Muscle of back (tissue), 11 donors: ENCODE measurements around the gene MAPKAPK3. TPM values are rescaled to one million over a fixed set of nuclear protein-coding genes. Genes with fewer than 3 reads are reported as not detected.
"Not testable (repeated sequence)": the region's sequence is repeated elsewhere in the genome, so short reads cannot be mapped to it uniquely, and the experiment has no call there.

Experiments
- DNase-seq, 3 donors: peaks; one replicate each; pipeline versions ENCODE4 v3.0.0 to v3.0.0-alpha.2; 2013
- polyA plus RNA-seq, 10 donors: library from polyadenylated mRNA; unstranded; fragments of 120-200 nt; gene quantifications; one replicate each; pipeline ENCODE4 v1.2.1, GENCODE V29; 2013; ENCODE audit not compliant: insufficient read length in 10 of 10

MAPKAPK3 gene
- polyA plus RNA-seq, 10 donors = 23.1 to 30.1 (median 25.4) TPM

DNA sequence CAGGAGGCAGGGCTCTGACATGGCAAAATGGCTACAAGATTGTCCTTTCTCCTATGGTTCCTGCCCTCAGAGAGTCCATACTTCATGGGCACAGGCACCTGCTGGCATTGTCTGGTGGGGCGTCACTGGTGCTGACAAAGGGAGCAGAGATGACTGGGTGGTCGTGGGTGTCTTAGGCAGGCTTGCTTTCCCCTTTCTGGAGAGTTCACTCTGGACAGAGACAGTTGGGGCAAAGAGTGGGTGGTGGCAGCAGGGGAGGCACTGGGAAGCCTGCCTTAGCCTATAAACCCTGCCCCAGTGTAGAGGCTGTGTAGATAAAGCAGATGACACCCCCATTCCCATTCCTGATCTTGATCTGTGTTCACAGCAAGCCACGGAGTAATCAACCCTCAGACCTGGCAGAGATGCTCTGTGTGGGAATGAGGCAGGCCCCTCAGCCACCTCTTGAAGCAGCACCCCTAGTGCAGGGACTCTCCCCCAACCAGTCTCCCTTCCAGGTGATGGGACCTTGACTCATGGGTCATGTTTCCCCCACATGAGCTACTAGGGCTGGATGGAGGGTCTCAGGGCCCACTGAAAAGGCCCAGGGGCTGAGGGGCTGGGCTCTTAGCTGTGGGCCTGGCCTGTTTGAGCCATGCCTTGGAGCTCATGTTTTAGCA, 37.1 kb downstream of the MAPKAPK3 start:
- no peak for DNase-seq

DNA sequence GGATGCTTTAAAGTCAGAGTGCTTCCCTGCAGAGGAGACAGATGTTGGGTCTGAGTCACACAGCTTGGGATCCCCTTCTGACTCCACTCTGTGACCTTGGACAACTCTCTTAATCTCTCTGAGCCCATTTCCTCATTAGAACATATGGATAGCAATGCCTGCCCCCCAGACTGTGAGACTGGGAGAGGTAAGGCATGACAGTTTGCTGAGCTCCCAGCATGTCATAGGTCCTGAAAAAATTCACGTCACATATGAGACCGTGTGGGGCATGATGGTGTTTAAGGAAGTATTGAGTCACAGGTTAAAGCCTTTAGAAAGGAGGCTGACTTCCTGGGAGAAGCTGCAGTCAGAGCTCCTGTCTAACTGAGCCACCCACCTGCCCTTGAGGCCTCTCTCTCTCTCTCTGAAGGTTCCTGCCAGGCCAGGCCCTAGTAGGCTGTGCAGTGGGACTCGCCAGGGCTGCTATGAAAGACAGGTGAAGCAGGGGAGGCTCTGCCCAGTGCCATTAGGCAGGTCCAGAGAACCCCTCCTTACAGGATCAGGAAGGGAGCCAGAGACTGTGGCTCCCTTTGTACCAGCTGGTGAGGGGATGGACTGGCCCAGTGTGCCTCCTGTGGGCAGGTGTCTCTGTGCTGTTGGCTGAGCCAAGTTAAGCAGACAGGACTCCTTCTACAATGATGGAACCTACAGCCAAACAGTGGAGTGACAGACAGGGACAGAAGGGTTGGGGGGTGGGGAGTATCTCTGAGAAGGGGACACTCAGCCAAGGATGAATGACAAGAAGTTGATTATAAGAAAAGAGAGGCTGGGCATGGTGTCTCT, 38.3 kb downstream of the MAPKAPK3 start:
- no peak for DNase-seq

DNA sequence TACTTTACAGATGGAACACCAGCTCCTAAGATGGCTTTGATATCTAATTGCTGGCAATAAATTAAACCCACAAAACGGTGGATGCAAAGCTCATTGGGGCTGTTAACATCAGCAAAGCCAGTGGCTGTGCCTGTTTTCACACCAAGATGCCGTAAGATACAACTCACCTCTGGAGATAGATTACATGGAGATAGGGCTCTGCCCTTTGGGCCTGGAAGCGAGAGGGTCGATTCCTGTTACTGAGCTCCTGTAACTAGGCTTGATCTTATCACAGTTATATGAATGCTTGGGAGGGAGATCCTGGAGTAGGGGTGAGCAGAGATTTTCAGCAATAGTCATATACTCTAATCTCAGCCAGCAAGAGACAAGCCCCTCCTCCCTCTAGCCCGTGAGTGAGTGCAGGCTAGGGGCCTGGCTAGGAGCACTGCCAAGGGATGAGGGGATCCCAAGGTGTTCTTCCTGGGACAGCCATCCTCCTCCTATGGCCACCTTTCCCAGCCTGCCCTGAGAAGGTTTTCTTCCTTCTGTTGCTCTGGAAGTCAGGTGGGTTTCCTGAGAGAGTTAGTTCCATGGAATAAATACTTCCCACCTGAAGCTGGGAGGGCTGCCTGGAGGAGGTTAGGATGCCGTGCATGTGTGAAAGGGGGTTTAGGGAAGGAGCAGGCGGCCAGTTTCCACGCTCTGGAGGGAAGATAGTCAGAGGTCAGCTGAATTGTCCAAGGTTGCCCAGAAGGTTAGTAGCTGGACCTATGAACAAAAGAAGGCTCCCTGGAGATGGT, 39.7 kb downstream of the MAPKAPK3 start:
- no peak for DNase-seq

DNA sequence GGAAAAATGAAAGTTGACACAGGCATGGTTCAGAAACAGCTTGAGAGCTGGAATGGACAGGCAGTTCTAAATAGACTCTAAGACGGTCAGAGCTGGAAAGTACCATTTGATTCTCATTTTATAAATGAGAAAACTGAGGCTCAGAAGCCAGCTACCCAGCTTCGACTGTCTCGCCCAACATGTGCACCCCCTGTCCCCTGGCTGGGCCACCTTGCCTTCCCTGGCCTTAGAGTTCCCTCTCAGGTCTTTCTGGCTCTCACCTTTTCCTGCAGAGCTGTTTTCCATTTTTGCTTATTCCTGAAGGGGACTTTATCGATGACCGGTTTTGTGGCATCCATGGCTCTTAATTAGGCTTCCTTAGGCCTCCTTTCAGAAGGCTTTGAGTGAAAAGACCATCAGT, 40.5 kb downstream of the MAPKAPK3 start:
- no peak for DNase-seq

DNA sequence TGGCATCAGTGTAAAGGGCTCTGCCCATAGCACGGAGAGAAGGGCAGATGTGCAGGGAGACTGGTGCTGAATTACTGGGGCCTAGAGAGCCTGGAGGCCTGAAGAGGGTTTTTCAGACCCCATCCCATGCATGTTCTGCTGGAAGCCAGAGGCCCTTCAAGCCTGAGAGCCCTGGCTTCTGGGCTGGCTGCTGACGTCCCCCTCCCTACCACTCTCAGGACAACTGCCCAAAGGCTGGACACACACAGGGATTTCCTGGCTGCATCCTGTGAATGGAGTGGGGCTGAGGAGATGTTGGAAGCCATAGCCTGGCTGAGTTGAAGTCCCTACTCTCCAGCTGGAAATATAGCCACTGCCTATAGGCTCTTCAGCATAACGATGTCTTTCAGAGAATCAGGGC, 40.9 kb downstream of the MAPKAPK3 start:
- no peak for DNase-seq

DNA sequence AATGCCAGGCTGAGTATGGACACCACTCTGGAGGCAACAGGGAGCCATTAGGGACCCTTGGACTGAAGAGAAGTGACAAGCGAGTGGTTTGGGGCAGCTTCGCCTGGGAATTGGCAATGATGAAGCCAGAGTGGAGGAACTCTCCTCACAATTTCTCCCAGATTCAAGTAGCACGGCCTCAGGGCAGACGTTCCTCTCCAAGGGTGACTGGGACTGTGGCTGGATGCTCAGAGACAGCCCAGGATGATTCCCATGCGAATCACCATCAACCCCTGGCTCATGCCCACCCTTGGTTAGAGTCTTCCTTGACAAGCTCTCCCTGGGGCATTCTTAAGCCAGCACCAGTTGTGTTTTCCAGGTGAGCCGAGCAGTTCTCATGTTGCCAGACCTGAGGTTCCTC, 41.5 kb downstream of the MAPKAPK3 start:
- DNase-seq = no peak

DNA sequence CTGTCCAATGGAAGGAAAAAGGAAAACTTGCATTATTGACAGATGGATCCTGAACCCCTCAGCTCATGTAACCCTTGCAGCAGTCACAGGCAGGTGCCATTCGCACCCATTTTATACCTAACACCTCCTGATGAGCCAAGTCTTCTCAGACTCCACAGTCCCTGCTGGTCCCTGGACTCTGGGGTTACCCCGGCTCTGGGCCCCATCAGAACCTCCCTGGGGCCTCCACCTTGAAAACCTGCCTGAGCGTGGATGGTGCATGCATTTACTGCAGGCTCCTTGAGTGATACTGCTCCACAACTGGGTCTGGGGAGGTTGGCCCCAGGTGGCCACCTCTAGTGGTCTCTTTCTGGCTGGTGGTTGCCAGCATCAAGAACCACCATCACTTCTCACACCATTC, 41.9 kb downstream of the MAPKAPK3 start:
- DNase-seq = no peak

DNA sequence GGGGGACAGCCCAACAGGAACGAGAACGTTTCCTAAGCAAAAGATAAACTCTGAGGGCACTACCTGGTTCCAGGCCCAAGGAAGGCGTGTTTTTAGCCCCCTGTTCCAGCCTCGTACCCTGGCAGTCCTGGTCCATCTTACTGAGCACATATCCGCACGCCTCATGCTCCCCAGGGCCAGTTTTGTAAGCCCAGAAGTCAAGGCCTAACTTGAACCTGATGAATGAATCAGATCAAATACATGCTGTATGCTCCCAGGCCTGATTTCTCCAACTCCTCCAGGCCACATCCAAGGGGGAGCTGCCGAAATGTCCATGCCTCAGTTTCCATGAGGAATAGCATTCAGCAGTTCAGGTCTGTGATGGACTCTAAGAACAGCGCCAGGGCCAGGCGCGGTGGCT, 43.4 kb downstream of the MAPKAPK3 start:
- DNase-seq = no peak

DNA sequence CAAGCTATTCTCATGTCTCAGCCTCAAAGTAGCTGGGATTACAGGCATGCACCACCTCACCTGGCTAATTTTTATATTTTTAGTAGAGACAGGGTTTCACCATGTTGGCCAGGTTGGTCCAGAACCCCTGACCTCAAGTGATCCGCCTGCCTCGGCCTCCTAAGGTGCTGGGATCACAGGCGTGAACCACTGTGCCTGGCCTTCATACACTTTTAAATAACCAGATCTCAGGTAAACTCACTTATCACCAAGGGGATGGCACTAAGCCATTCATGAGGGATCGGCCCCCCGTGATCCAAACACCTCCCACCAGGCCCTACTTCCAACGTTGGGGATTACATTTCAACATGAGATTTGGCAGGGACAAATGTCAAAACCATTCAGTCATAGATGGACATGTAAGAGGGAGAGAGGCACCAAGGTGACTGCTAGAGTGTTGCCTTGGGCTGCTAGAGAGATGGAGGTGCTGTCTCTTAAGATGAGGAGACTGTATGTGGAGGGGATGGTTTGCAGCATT, 44.4 kb downstream of the MAPKAPK3 start:
- no peak for DNase-seq

DNA sequence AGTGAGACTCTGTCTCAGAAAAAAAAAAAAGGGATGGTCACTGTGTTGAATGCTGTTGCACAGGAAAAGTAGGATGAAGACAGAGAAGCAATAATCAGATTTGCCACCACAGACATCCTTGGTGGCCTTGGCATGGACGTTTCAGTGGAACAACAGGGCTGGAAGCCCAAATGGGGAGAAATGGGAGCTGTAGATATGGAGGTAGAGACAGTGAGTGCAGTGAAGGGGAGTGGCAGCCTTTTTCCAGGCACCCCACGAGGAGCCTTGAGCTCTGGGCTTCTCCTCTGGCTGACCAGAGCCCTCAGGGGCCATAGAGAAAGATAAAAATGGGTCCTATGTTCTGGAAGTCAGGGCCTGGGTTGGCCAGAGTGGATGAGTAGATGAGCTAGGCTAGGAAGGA, 45.5 kb downstream of the MAPKAPK3 start:
- DNase-seq = no peak

DNA sequence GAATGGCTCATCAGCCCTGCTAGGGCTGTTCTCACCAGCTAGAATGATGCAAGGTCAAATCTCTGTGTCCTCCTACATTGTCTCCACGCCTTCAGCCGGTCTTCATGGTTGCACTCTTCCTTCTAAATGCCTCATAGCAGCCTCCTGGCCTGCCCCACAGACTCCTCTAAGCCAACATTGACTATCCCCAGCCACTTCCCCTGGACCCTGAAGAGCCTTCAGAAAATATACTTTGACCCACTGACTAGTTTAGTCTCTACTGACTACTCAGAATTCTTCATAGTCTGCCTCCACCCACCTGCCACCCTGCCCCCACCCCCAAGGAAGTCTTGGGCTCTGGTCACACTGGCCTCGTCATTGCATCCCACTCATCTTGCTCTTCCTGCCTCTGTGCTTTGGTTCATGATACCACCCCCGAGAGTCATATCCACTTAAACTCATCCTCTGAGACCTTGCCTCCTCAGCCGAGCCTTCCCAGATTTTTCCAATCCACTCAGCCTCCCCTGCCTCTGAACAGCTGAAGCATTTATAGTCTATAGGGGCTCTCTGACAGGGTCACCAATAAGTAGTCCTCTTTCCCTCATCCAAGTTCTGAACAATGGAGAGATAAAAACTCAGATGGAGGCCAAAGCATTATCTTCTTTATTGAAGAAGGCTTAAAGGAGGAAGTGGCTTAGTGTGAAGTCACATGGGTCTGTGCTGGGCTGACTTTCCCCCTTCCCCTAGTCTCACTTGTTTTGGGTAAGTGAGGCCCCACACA, 48.3 kb downstream of the MAPKAPK3 start:
- DNase-seq = no peak

DNA sequence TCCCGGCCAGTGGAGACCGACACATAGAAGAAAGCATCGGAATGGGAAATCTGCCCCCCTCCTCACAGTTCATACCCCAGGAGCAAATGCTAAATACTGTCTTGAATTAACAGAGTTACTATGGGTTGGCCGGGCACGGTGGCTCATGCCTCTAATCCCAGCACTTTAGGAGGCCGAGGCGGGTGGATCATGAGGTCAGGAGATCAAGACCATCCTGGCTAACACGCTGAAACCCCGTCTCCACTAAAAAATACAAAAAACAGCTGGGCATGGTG, 48.8 kb downstream of the MAPKAPK3 start:
- DNase-seq = not testable (repeated sequence)

DNA sequence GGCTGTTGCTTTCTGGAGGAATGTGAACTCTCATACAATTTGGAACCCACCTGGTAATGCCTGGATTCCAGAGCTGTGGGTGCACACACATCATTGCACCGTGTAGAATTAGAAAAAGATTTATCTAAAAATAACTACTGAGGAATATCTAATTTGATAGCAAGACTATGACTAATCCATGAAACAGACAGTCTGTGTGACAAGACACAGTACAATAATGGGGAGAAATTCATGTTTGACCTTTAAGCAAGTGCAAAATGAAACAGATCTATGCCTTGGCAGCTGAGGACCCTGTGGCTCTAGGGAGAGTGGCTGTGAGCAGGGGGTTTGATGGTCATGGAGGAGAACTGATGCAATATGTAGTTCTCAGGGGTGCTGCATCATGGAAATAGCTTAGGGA, 49.9 kb downstream of the MAPKAPK3 start:
- DNase-seq = no peak

DNA sequence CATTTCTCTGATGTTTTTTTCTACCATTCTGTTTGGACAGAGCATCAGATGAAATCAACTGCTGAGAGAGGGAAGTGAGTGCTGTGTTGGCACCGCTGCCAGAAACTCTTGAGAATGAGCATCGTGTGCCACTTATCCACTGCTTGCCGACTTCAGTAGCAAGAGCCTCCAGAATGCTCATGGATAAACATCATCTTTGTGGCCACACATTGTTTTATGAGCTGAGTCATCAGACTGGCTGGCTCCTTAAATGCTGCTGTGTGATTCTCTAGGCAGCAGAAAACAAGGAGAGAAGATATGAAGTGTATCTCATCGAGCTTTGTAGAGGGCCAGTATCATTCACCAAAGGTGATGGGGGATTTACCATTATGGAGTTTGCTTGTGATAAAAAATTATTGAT, 54.4 kb downstream of the MAPKAPK3 start:
- DNase-seq = peak in 1 of 3 donors; percentile 38

DNA sequence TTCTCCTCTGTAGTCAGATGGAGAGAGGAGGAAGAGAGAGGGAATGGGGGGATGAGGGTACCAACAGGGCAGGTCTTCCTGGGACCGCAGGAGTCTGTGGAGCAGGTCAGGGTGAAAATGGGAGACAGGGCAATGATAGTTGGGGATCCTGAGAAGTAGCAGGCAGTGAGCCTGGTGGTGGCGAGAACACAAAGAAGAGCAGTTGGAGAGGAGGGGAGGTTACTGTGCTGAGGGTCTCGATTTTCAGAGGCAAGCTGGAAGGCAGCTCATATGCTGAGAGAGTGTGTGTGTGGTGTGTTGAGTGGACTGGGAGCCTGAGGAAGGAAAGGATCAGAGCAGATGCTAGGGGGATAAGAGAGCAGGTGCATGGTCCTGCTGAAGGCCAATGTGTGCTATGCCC, 55.7 kb downstream of the MAPKAPK3 start:
- DNase-seq = no peak

DNA sequence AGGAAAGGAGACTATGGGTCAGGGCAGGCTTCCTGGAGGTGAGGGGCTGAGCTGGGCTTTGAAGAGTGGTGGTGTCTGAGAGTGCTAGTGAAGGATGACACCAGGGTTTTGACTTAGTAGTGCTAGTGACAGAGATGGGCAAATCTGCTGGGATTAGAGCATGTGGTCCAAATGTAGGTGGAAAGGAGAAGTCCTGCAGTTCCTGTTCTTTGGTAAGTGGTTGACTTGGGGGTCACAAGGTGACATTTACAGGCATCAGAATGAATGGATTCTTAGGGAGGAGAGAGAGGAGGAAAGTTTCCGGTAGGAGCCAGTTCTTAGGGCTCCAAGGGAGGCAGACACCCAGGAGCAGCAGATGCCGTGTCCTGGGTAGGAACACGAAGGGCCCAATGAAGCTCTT, 57.0 kb downstream of the MAPKAPK3 start:
- DNase-seq = no peak

DNA sequence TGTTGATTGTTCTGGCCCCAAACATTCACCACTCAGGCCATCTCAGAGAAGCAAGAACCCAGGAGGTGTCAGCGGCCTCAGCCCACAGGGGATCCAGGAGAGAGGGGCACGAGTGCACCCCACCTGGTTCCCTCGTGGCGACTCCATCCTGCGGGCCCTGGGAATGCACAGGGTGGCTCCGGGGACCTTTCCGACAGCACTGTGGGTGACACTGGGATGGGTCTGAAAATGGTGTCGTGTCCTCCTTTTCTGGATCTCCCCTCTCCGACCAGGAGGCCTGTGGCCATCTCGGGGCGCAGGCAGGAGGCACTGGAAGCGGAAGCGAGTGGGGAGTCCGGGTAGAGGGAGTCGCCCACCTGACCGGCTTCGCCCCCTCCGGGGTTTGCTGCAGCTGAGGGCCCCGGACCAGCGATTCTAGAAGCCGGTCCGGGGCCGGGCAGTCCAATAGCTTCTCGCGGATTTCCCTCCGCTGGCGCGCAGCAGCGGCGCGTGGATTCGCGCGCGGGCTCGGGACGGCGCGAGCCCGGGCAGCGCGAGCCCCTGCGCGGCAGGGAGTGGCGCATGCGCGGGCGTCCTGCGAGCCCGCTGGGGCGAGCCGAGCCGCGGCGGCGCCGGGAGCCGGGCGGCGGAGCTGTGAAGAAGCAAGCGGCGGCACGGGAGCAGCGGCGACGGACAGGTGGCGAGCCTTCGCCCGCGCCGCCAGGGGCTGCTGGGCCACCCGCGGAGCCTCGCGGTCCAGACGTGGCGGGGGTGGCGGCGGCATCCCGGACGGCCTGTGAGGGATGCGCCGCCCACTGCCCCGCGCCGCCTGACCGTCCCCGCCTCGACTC, 57.6 kb downstream of the MAPKAPK3 start, which contains the start of gene DOCK3:
DOCK3 (plus strand) TSS at position 579 of the 830 bp plus-strand sequence. CDS start 337 bp downstream, outside the sequence.
- DNase-seq = peak; percentile 40 to 80 (median 75)

DNA sequence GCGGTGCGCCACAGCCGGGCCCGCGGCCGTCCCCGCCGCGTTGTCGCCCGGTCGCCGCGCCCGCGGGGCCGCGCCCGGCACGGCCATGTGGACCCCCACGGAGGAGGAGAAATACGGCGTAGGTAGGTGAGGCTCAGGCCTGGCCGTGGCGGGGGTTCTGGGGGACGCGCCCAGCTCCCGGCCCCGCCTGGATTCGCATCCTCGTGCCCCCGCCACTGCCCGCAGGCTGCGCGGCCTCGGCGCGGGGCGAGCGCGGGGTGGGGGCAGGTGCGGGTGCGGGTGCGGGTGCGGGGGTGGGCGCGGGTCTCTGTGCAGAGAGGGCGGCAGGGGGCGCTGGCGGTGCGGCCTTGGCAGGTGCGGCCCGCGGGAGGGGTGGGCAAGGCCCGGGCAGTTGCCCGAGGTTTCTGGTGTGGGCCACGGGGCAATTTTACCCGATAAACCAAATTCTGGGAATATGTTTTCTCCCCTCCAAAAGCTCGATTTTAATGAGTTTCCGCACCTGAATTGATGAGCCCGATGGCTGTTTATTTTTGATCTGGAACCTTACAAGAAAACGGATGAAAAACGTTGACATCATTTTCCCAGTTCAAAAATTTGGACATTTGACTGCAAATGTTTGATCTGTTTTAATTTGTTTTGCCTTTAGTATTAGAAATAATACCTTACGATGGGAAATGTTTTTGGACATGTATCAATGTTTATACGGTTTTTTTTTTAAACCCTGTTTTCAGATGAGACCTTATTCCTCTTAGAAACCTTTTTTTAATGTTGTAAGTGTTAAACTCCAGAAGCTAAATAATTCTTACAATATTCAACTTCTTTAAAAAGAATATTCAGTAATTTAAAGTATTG, 58.5 kb downstream of the MAPKAPK3 start:
- no peak for DNase-seq

DNA sequence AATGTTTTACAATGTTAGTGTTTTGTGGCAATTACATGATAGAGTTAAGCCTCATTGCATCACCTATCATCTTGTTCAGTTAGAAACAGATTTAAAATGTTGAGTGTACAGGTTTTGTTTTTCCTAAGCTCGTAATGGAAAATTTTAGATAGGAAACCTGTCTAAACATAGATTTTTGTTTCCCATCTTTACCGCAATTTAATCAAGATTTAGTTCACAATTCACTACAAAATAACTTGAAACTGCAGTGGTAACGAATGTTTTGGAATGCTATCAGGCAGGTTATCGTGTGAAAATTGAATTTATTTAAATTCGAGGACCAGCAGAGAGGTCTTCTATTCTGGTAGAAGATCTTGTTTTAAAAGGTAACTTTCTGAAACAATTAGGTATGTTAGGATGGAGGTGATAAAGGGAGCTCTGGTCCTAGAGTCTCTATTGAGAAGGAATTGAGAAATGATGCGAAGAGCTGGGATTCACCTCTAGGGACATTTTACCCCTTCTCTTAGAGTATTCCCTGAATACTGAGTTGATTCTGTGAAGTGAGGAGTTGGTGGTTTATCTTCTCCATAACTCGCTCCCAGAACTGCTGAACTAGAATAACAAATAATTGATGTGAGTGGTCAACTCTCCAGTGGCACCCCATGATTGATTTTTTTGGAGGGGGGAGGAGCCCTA, 59.2 kb downstream of the MAPKAPK3 start:
- no peak for DNase-seq
